ENCODE results near the gene SRD5A1.

GRCh38 chr5:6681682-6682081 is 48.4 kb downstream of the SRD5A1 start:
- TF ChIP-seq CTCF (IDR thresholded peaks at IDR 0.05; ENCODE audit: low read length), result no peak
- TF ChIP-seq EZH2 (optimal IDR thresholded peaks at IDR 0.05; ENCODE audit: low read depth, low read length), result no peak
- TF ChIP-seq EZH2phosphoT487 (IDR thresholded peaks at IDR 0.05; ENCODE audit: low read length), result no peak

Measured in MM.1S (cell line).